ENCODE measurements around the gene VAV3.

DNA sequence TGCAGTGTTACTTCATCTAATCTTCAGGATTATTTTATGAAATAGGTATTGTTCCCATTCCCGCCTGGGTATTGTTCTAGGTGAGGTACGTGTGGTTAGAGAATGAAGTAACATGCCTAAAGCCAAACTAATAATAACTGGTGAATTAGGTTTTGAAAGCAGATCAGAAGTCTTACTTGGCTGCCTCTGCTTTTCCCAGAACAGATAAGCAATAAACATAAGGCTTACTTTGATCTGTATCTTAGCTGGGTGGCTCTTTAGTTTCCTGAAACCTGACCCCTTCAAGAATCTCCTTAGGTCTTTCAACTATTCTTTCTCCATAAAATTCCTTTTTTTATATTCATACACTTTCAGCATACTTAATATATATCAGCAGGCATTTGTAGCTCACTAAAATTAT lies 65.3 kb downstream of the VAV3 start:
- TF ChIP-seq, protein P1, sequence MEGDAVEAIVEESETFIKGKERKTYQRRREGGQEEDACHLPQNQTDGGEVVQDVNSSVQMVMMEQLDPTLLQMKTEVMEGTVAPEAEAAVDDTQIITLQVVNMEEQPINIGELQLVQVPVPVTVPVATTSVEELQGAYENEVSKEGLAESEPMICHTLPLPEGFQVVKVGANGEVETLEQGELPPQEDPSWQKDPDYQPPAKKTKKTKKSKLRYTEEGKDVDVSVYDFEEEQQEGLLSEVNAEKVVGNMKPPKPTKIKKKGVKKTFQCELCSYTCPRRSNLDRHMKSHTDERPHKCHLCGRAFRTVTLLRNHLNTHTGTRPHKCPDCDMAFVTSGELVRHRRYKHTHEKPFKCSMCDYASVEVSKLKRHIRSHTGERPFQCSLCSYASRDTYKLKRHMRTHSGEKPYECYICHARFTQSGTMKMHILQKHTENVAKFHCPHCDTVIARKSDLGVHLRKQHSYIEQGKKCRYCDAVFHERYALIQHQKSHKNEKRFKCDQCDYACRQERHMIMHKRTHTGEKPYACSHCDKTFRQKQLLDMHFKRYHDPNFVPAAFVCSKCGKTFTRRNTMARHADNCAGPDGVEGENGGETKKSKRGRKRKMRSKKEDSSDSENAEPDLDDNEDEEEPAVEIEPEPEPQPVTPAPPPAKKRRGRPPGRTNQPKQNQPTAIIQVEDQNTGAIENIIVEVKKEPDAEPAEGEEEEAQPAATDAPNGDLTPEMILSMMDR (IDR thresholded peaks at IDR 0.05; ENCODE audit: low read depth, low read length, poor library complexity, severe bottlenecking): no peak
- no peak for TF ChIP-seq EZH2phosphoT487 (IDR thresholded peaks at IDR 0.05; ENCODE audit: borderline replicate concordance, low read length)
